Activated CD4-positive, alpha-beta memory T cell treated with anti-CD3 and anti-CD28 coated beads for 36 hours (primary cell): ENCODE data around the gene RBBP5. TPM values are rescaled to one million over a fixed set of nuclear protein-coding genes. Genes with fewer than 3 reads are reported as not detected.

Experiments
- CTCF ChIA-PET: fragments of 350-600 bp; sonication (Branson Sonifier 250); formaldehyde crosslinking; loops from one replicate; lab custom pipeline; 2021; ENCODE audit warnings: antibody characterized with exemption, inconsistent platforms; lab: Charles Lee
- POLR2A ChIA-PET: fragments of 350-600 bp; sonication (Branson Sonifier 250); formaldehyde crosslinking; loops from one replicate; lab custom pipeline; 2021; ENCODE audit warnings: antibody characterized with exemption; lab: Charles Lee
- DNase-seq: peaks from one replicate; pipeline ENCODE4 v3.0.0-alpha.2; 2020
- H3K27ac Mint-ChIP-seq: one replicate; pipeline ENCODE4 v1.8.0; 2021; ENCODE audit warnings: mixed read lengths
- H3K27me3 Mint-ChIP-seq: one replicate; pipeline ENCODE4 v1.8.0; 2021; ENCODE audit warnings: mixed read lengths
- H3K36me3 Mint-ChIP-seq: one replicate; pipeline ENCODE4 v1.8.0; 2021; ENCODE audit warnings: mixed read lengths
- H3K4me1 Mint-ChIP-seq: one replicate; pipeline ENCODE4 v1.8.0; 2021; ENCODE audit warnings: low read depth, mixed read lengths
- H3K4me3 Mint-ChIP-seq: one replicate; pipeline ENCODE4 v1.8.0; 2021; ENCODE audit warnings: mild to moderate bottlenecking, mixed read lengths
- H3K9me3 Mint-ChIP-seq: one replicate; pipeline ENCODE4 v1.8.0; 2021; ENCODE audit warnings: mixed read lengths
- intact Hi-C: fragments of 100-400 bp; cut with micrococcal nuclease; formaldehyde crosslinking; loops from one replicate; pipeline ENCODE4 v1.15.1; 2023
- total RNA-seq, 2 experiments: library from RNA; stranded (reverse); gene quantifications; one replicate each; pipeline ENCODE4 v1.2.3, GENCODE V29; 2021

The RBBP5 gene
- total RNA-seq, 2 experiments from 2014 or later, result 23.5 to 25.9 TPM

GRCh38 chr1:205072881-205073280, 48.9 kb downstream of the RBBP5 start:
- ChIA-PET POLR2A (no interaction called here), CTCF (interaction anchor here (1.8 to 7.0 kb wide), 2 partner anchors 11 to 69 kb away, joined by 7 to 45 read pairs; no protein-coding TSS in a partner anchor)
- no peak overlapping the region for H3K4me3 Mint-ChIP-seq

GRCh38 chr1:205072286-205072685, 49.5 kb downstream of the RBBP5 start:
- H3K9me3 Mint-ChIP-seq, result no peaks in the 10 kb centered on the region
- no peak for DNase-seq
- intact Hi-C loops, result no loop called here
- no peak overlapping the region for H3K4me3 Mint-ChIP-seq
- ChIA-PET CTCF (interaction anchor here (1.8 to 7.0 kb wide), 2 partner anchors 11 to 69 kb away, joined by 7 to 45 read pairs; no protein-coding TSS in a partner anchor), POLR2A (no interaction called here)
- no peaks in the 10 kb centered on the region for H3K27me3 Mint-ChIP-seq
- H3K4me1 Mint-ChIP-seq, result no peaks in the 10 kb centered on the region
- H3K27ac Mint-ChIP-seq, result no peak overlapping the region
- no peaks in the 10 kb centered on the region for H3K36me3 Mint-ChIP-seq

More at GRCh38 chr1:205072881-205073280, 48.9 kb downstream of the RBBP5 start:
- DNase-seq, result no peak
- intact Hi-C loops, result no loop called here
- Mint-ChIP-seq H3K36me3 (no peaks in the 10 kb centered on the region), H3K27me3 (no peaks in the 10 kb centered on the region), H3K9me3 (no peaks in the 10 kb centered on the region), H3K4me1 (no peaks in the 10 kb centered on the region), H3K27ac (no peak overlapping the region)

GRCh38 chr1:205071801-205072200, 50.0 kb downstream of the RBBP5 start:
- H3K36me3 Mint-ChIP-seq, result no peaks in the 10 kb centered on the region
- no peak overlapping the region for H3K4me3 Mint-ChIP-seq
- no peak overlapping the region for H3K27ac Mint-ChIP-seq
- DNase-seq, result no peak
- H3K9me3 Mint-ChIP-seq, result no peaks in the 10 kb centered on the region
- intact Hi-C loops, result no loop called here
- POLR2A ChIA-PET, result no interaction called here
- CTCF ChIA-PET, result interaction anchor here (1.8 to 7.0 kb wide), 2 partner anchors 10 to 70 kb away, joined by 7 to 45 read pairs; no protein-coding TSS in a partner anchor
- no peaks in the 10 kb centered on the region for H3K27me3 Mint-ChIP-seq
- H3K4me1 Mint-ChIP-seq, result no peaks in the 10 kb centered on the region

GRCh38 chr1:205071028-205071409, 50.8 kb downstream of the RBBP5 start:
- Mint-ChIP-seq H3K9me3 (no peaks in the 10 kb centered on the region), H3K4me3 (no peak overlapping the region), H3K27me3 (no peaks in the 10 kb centered on the region), H3K27ac (no peak overlapping the region), H3K4me1 (no peaks in the 10 kb centered on the region), H3K36me3 (no peaks in the 10 kb centered on the region)
- intact Hi-C loops, result no loop called here
- no peak for DNase-seq
- CTCF ChIA-PET, result interaction anchor here (1.8 to 7.0 kb wide), 2 partner anchors 9 to 71 kb away, joined by 7 to 45 read pairs; no protein-coding TSS in a partner anchor
- POLR2A ChIA-PET, result no interaction called here

- POLR2A ChIA-PET, result no interaction called here
- no peaks in the 10 kb centered on the region for H3K27me3 Mint-ChIP-seq
Measured at GRCh38 chr1:205069371-205070125, 52.2 kb downstream of the RBBP5 start.

GRCh38 chr1:205068457-205069040, 53.2 kb downstream of the RBBP5 start:
- intact Hi-C loops, result no loop called here
- H3K27me3 Mint-ChIP-seq, result no peaks in the 10 kb centered on the region
- DNase-seq, result no peak
- no peak overlapping the region for H3K27ac Mint-ChIP-seq
- H3K9me3 Mint-ChIP-seq, result no peaks in the 10 kb centered on the region
- ChIA-PET CTCF (no interaction called here), POLR2A (no interaction called here)
- H3K4me1 Mint-ChIP-seq, result no peaks in the 10 kb centered on the region
- H3K36me3 Mint-ChIP-seq, result no peaks in the 10 kb centered on the region
- no peak overlapping the region for H3K4me3 Mint-ChIP-seq

More at GRCh38 chr1:205069371-205070125, 52.2 kb downstream of the RBBP5 start:
- Mint-ChIP-seq H3K9me3 (no peaks in the 10 kb centered on the region), H3K36me3 (no peaks in the 10 kb centered on the region), H3K4me3 (no peak overlapping the region), H3K27ac (no peak overlapping the region), H3K4me1 (no peaks in the 10 kb centered on the region)
- intact Hi-C loops, result no loop called here
- CTCF ChIA-PET, result interaction anchor here (7.0 kb wide), 1 partner anchor 8 kb away, joined by 45 read pairs; no protein-coding TSS in a partner anchor
- DNase-seq, result no peak

GRCh38 chr1:205068001-205068400, 53.8 kb downstream of the RBBP5 start:
- ChIA-PET CTCF (no interaction called here), POLR2A (no interaction called here)
- Mint-ChIP-seq H3K4me1 (no peaks in the 10 kb centered on the region), H3K9me3 (no peaks in the 10 kb centered on the region), H3K4me3 (no peak overlapping the region), H3K27me3 (no peaks in the 10 kb centered on the region), H3K27ac (no peak overlapping the region), H3K36me3 (no peaks in the 10 kb centered on the region)
- DNase-seq, result no peak
- intact Hi-C loops, result no loop called here

GRCh38 chr1:205067031-205067430, 54.7 kb downstream of the RBBP5 start:
- no peaks in the 10 kb centered on the region for H3K27me3 Mint-ChIP-seq

GRCh38 chr1:205066141-205066818, 55.5 kb downstream of the RBBP5 start:
- DNase-seq, result no peak
- Mint-ChIP-seq H3K36me3 (no peaks in the 10 kb centered on the region), H3K27me3 (no peaks in the 10 kb centered on the region), H3K4me1 (no peaks in the 10 kb centered on the region), H3K4me3 (no peak overlapping the region), H3K9me3 (no peaks in the 10 kb centered on the region), H3K27ac (no peak overlapping the region)
- POLR2A ChIA-PET, result no interaction called here
- CTCF ChIA-PET, result interaction anchor here (1.0 kb wide), 1 partner anchor 75 kb away, joined by 3 read pairs; no protein-coding TSS in a partner anchor
- intact Hi-C loops, result no loop called here

More at GRCh38 chr1:205067031-205067430, 54.7 kb downstream of the RBBP5 start:
- intact Hi-C loops, result no loop called here
- H3K4me1 Mint-ChIP-seq, result no peaks in the 10 kb centered on the region
- ChIA-PET POLR2A (no interaction called here), CTCF (no interaction called here)
- H3K27ac Mint-ChIP-seq, result no peak overlapping the region
- H3K36me3 Mint-ChIP-seq, result no peaks in the 10 kb centered on the region
- H3K9me3 Mint-ChIP-seq, result no peaks in the 10 kb centered on the region
- H3K4me3 Mint-ChIP-seq, result no peak overlapping the region
- DNase-seq, result no peak

- H3K4me1 Mint-ChIP-seq, result no peaks in the 10 kb centered on the region
- ChIA-PET CTCF (interaction anchor here (1.0 kb wide), 1 partner anchor 76 kb away, joined by 3 read pairs; no protein-coding TSS in a partner anchor), POLR2A (no interaction called here)
Measured at GRCh38 chr1:205065666-205066065, 56.1 kb downstream of the RBBP5 start.

GRCh38 chr1:205064741-205065316, 56.9 kb downstream of the RBBP5 start:
- no peaks in the 10 kb centered on the region for H3K9me3 Mint-ChIP-seq
- no peaks in the 10 kb centered on the region for H3K4me1 Mint-ChIP-seq
- H3K36me3 Mint-ChIP-seq, result no peaks in the 10 kb centered on the region
- no peak for DNase-seq
- H3K27me3 Mint-ChIP-seq, result no peaks in the 10 kb centered on the region
- POLR2A ChIA-PET, result no interaction called here
- no peak overlapping the region for H3K27ac Mint-ChIP-seq
- intact Hi-C loops, result no loop called here
- H3K4me3 Mint-ChIP-seq, result no peak overlapping the region
- CTCF ChIA-PET, result no interaction called here

More at GRCh38 chr1:205065666-205066065, 56.1 kb downstream of the RBBP5 start:
- H3K4me3 Mint-ChIP-seq, result no peak overlapping the region
- DNase-seq, result no peak
- no peaks in the 10 kb centered on the region for H3K27me3 Mint-ChIP-seq
- H3K27ac Mint-ChIP-seq, result no peak overlapping the region
- no peaks in the 10 kb centered on the region for H3K9me3 Mint-ChIP-seq
- no peaks in the 10 kb centered on the region for H3K36me3 Mint-ChIP-seq
- intact Hi-C loops, result no loop called here

- Mint-ChIP-seq H3K27me3 (no peaks in the 10 kb centered on the region), H3K36me3 (no peaks in the 10 kb centered on the region), H3K9me3 (no peaks in the 10 kb centered on the region), H3K4me3 (no peak overlapping the region), H3K27ac (no peak overlapping the region), H3K4me1 (no peaks in the 10 kb centered on the region)
- intact Hi-C loops, result no loop called here
- DNase-seq, result no peak
- CTCF ChIA-PET, result interaction anchor here (3.9 kb wide), 1 partner anchor 74 kb away, joined by 107 read pairs; no protein-coding TSS in a partner anchor
- POLR2A ChIA-PET, result no interaction called here
Measured at GRCh38 chr1:205064301-205064700, 57.5 kb downstream of the RBBP5 start.
